ENCODE results near the gene MED13L.

Gene MED13L

GRCh38 chr12:116094475-116094874, 183.0 kb downstream of the MED13L start:
- Histone ChIP-seq H3K4me3 (ENCODE audit: low read depth in 1 of 2, low read length in 2 of 2) (no peak overlapping the region), H2AFZ (ENCODE audit: low read depth, low read length) (no peak overlapping the region), H4K20me1 (ENCODE audit: insufficient read depth, low read length) (peaks cover 11% of the 10 kb centered on the region; the same call in 1 of the 2 replicates), H3K79me2 (ENCODE audit: insufficient read depth, low read length) (peaks cover 71% of the 10 kb centered on the region), H3K9me3 (ENCODE audit: insufficient read depth, low read length, severe bottlenecking) (no peaks in the 10 kb centered on the region), H3K27me3 (ENCODE audit: insufficient read depth, low read length, poor library complexity) (no peaks in the 10 kb centered on the region), H3K36me3 (ENCODE audit: insufficient read depth, low read length) (peaks cover 27% of the 10 kb centered on the region), H3K9ac (ENCODE audit: low read depth, low read length) (no peak overlapping the region), H3K4me1 (ENCODE audit: insufficient read depth, low read length) (no peaks in the 10 kb centered on the region), H3K4me2 (ENCODE audit: insufficient read depth, low read length) (no peak overlapping the region), H3K27ac (ENCODE audit: low read length) (no peak overlapping the region)
- TF ChIP-seq EZH2 (IDR thresholded peaks at IDR 0.05; ENCODE audit: borderline replicate concordance, low read depth, low read length, severe bottlenecking) (no peak), CTCF (IDR thresholded peaks at IDR 0.05; ENCODE audit: borderline replicate concordance, extremely low read depth, low read length, poor library complexity, severe bottlenecking) (no peak)
- no peak for DNase-seq
- no peak for ATAC-seq (ENCODE audit: insufficient read depth, low read depth)

GRCh38 chr12:116093915-116094314, 183.6 kb downstream of the MED13L start:
- H3K27ac ChIP-seq (ENCODE audit: low read length) = no peak overlapping the region
- DNase-seq (no peak), ATAC-seq (ENCODE audit: insufficient read depth, low read depth) (no peak)
- peaks cover 9% of the 10 kb centered on the region; the same call in 1 of the 2 replicates for H4K20me1 ChIP-seq (ENCODE audit: insufficient read depth, low read length)
- TF ChIP-seq CTCF (IDR thresholded peaks at IDR 0.05; ENCODE audit: borderline replicate concordance, extremely low read depth, low read length, poor library complexity, severe bottlenecking) = no peak
- TF ChIP-seq EZH2 (IDR thresholded peaks at IDR 0.05; ENCODE audit: borderline replicate concordance, low read depth, low read length, severe bottlenecking) = no peak
- H3K9ac ChIP-seq (ENCODE audit: low read depth, low read length) = no peak overlapping the region
- H3K36me3 ChIP-seq (ENCODE audit: insufficient read depth, low read length) = peaks cover 27% of the 10 kb centered on the region
- no peak overlapping the region for H3K4me2 ChIP-seq (ENCODE audit: insufficient read depth, low read length)
- H3K27me3 ChIP-seq (ENCODE audit: insufficient read depth, low read length, poor library complexity) = no peaks in the 10 kb centered on the region
- no peaks in the 10 kb centered on the region for H3K9me3 ChIP-seq (ENCODE audit: insufficient read depth, low read length, severe bottlenecking)
- no peak overlapping the region for H2AFZ ChIP-seq (ENCODE audit: low read depth, low read length)
- peaks cover 71% of the 10 kb centered on the region for H3K79me2 ChIP-seq (ENCODE audit: insufficient read depth, low read length)
- H3K4me3 ChIP-seq (ENCODE audit: low read depth in 1 of 2, low read length in 2 of 2) = no peak overlapping the region
- no peaks in the 10 kb centered on the region for H3K4me1 ChIP-seq (ENCODE audit: insufficient read depth, low read length)

GRCh38 chr12:116092776-116093175, 184.7 kb downstream of the MED13L start:
- no peak overlapping the region for H3K4me3 ChIP-seq (ENCODE audit: low read depth in 1 of 2, low read length in 2 of 2)
- no peak overlapping the region for H3K4me2 ChIP-seq (ENCODE audit: insufficient read depth, low read length)
- H3K79me2 ChIP-seq (ENCODE audit: insufficient read depth, low read length) = peaks cover 73% of the 10 kb centered on the region
- ATAC-seq (ENCODE audit: insufficient read depth, low read depth) (no peak), DNase-seq (no peak)
- H3K9me3 ChIP-seq (ENCODE audit: insufficient read depth, low read length, severe bottlenecking) = no peaks in the 10 kb centered on the region
- H3K9ac ChIP-seq (ENCODE audit: low read depth, low read length) = no peak overlapping the region
- peaks cover 6% of the 10 kb centered on the region; the same call in 1 of the 2 replicates for H3K4me1 ChIP-seq (ENCODE audit: insufficient read depth, low read length)
- no peak overlapping the region for H3K27ac ChIP-seq (ENCODE audit: low read length)
- peaks cover 13% of the 10 kb centered on the region for H4K20me1 ChIP-seq (ENCODE audit: insufficient read depth, low read length)
- no peak overlapping the region for H2AFZ ChIP-seq (ENCODE audit: low read depth, low read length)
- H3K36me3 ChIP-seq (ENCODE audit: insufficient read depth, low read length) = peaks cover 27% of the 10 kb centered on the region
- TF ChIP-seq EZH2 (IDR thresholded peaks at IDR 0.05; ENCODE audit: borderline replicate concordance, low read depth, low read length, severe bottlenecking) (no peak), CTCF (IDR thresholded peaks at IDR 0.05; ENCODE audit: borderline replicate concordance, extremely low read depth, low read length, poor library complexity, severe bottlenecking) (no peak)
- no peaks in the 10 kb centered on the region for H3K27me3 ChIP-seq (ENCODE audit: insufficient read depth, low read length, poor library complexity)

GRCh38 chr12:116092162-116092561, 185.3 kb downstream of the MED13L start:
- Histone ChIP-seq H3K27me3 (ENCODE audit: insufficient read depth, low read length, poor library complexity) (no peaks in the 10 kb centered on the region), H3K79me2 (ENCODE audit: insufficient read depth, low read length) (peaks cover 74% of the 10 kb centered on the region), H3K9ac (ENCODE audit: low read depth, low read length) (no peak overlapping the region), H3K4me3 (ENCODE audit: low read depth in 1 of 2, low read length in 2 of 2) (no peak overlapping the region), H3K36me3 (ENCODE audit: insufficient read depth, low read length) (peaks cover 27% of the 10 kb centered on the region), H2AFZ (ENCODE audit: low read depth, low read length) (no peak overlapping the region), H3K9me3 (ENCODE audit: insufficient read depth, low read length, severe bottlenecking) (no peaks in the 10 kb centered on the region), H4K20me1 (ENCODE audit: insufficient read depth, low read length) (peaks cover 18% of the 10 kb centered on the region), H3K27ac (ENCODE audit: low read length) (no peak overlapping the region), H3K4me2 (ENCODE audit: insufficient read depth, low read length) (no peak overlapping the region), H3K4me1 (ENCODE audit: insufficient read depth, low read length) (peaks cover 6% of the 10 kb centered on the region; the same call in 1 of the 2 replicates)
- ATAC-seq (ENCODE audit: insufficient read depth, low read depth) (no peak), DNase-seq (no peak)
- no peak for TF ChIP-seq CTCF (IDR thresholded peaks at IDR 0.05; ENCODE audit: borderline replicate concordance, extremely low read depth, low read length, poor library complexity, severe bottlenecking)
- no peak for TF ChIP-seq EZH2 (IDR thresholded peaks at IDR 0.05; ENCODE audit: borderline replicate concordance, low read depth, low read length, severe bottlenecking)

All from DND-41 (cell line).